Activated naive CD8-positive, alpha-beta T cell treated with anti-CD3 and anti-CD28 coated beads for 36 hours (primary cell): ENCODE measurements around the gene NR6A1. TPM values are rescaled to one million over a fixed set of nuclear protein-coding genes. Genes with fewer than 3 reads are reported as not detected.

Source experiments
- DNase-seq: peaks from one replicate; pipeline ENCODE4 v3.0.0; 2021
- H3K27ac Mint-ChIP-seq: one replicate; pipeline ENCODE4 v1.8.0; 2022; ENCODE audit warnings: mild to moderate bottlenecking, moderate library complexity, mixed read lengths
- H3K27me3 Mint-ChIP-seq: one replicate; pipeline ENCODE4 v1.8.0; 2022; ENCODE audit warnings: mild to moderate bottlenecking, mixed read lengths
- H3K36me3 Mint-ChIP-seq: one replicate; pipeline ENCODE4 v1.8.0; 2021; ENCODE audit warnings: mild to moderate bottlenecking, mixed read lengths
- H3K4me1 Mint-ChIP-seq: one replicate; pipeline ENCODE4 v1.8.0; 2021; ENCODE audit warnings: mixed read lengths
- H3K4me3 Mint-ChIP-seq: one replicate; pipeline ENCODE4 v1.8.0; 2022; ENCODE audit warnings: mild to moderate bottlenecking, moderate library complexity, mixed read lengths
- H3K9me3 Mint-ChIP-seq: one replicate; pipeline ENCODE4 v1.8.0; 2022; ENCODE audit warnings: mixed read lengths
- total RNA-seq, 2 experiments: library from RNA; stranded (reverse); gene quantifications; one replicate each; pipeline ENCODE4 v1.2.3, GENCODE V29; 2021

NR6A1 gene
- total RNA-seq, 2 experiments from 2014 or later = 1.2 to 1.3 TPM

- Mint-ChIP-seq H3K4me3 (no peak overlapping the region), H3K27me3 (peaks cover 97% of the 10 kb centered on the region), H3K27ac (no peak overlapping the region), H3K9me3 (no peaks in the 10 kb centered on the region), H3K4me1 (peaks cover 2% of the 10 kb centered on the region), H3K36me3 (no peaks in the 10 kb centered on the region)
- DNase-seq = no peak
Observed at GRCh38 chr9:124761710-124762109, 9.4 kb downstream of the NR6A1 start.

- peaks cover 2% of the 10 kb centered on the region for H3K4me1 Mint-ChIP-seq
- no peak overlapping the region for H3K27ac Mint-ChIP-seq
- no peaks in the 10 kb centered on the region for H3K36me3 Mint-ChIP-seq
- no peak for DNase-seq
- H3K4me3 Mint-ChIP-seq = no peak overlapping the region
- peaks cover 97% of the 10 kb centered on the region for H3K27me3 Mint-ChIP-seq
- H3K9me3 Mint-ChIP-seq = no peaks in the 10 kb centered on the region
Observed at GRCh38 chr9:124761196-124761595, 9.9 kb downstream of the NR6A1 start.

GRCh38 chr9:124760719-124761118 is 10.4 kb downstream of the NR6A1 start:
- no peak overlapping the region for H3K4me3 Mint-ChIP-seq
- no peaks in the 10 kb centered on the region for H3K9me3 Mint-ChIP-seq

GRCh38 chr9:124759327-124759726 is 11.8 kb downstream of the NR6A1 start:
- Mint-ChIP-seq H3K4me3 (no peak overlapping the region), H3K27ac (no peak overlapping the region), H3K4me1 (peaks cover 12% of the 10 kb centered on the region), H3K9me3 (no peaks in the 10 kb centered on the region), H3K36me3 (no peaks in the 10 kb centered on the region), H3K27me3 (peaks cover 95% of the 10 kb centered on the region)
- DNase-seq = no peak

More at GRCh38 chr9:124760719-124761118, 10.4 kb downstream of the NR6A1 start:
- Mint-ChIP-seq H3K27me3 (peaks cover 97% of the 10 kb centered on the region), H3K4me1 (peaks cover 2% of the 10 kb centered on the region), H3K36me3 (no peaks in the 10 kb centered on the region), H3K27ac (no peak overlapping the region)
- DNase-seq = no peak

GRCh38 chr9:124758691-124759090 is 12.4 kb downstream of the NR6A1 start:
- Mint-ChIP-seq H3K27ac (no peak overlapping the region), H3K4me1 (peaks cover 13% of the 10 kb centered on the region), H3K27me3 (peaks cover 93% of the 10 kb centered on the region), H3K36me3 (no peaks in the 10 kb centered on the region), H3K9me3 (no peaks in the 10 kb centered on the region), H3K4me3 (no peak overlapping the region)
- no peak for DNase-seq

GRCh38 chr9:124758061-124758460 is 13.1 kb downstream of the NR6A1 start:
- H3K36me3 Mint-ChIP-seq = no peaks in the 10 kb centered on the region

GRCh38 chr9:124757616-124758015 is 13.5 kb downstream of the NR6A1 start:
- H3K27me3 Mint-ChIP-seq = peaks cover 89% of the 10 kb centered on the region
- H3K36me3 Mint-ChIP-seq = no peaks in the 10 kb centered on the region
- no peak overlapping the region for H3K4me3 Mint-ChIP-seq
- no peaks in the 10 kb centered on the region for H3K9me3 Mint-ChIP-seq
- DNase-seq = no peak
- H3K4me1 Mint-ChIP-seq = peaks cover 13% of the 10 kb centered on the region
- no peak overlapping the region for H3K27ac Mint-ChIP-seq

More at GRCh38 chr9:124758061-124758460, 13.1 kb downstream of the NR6A1 start:
- H3K27me3 Mint-ChIP-seq = peaks cover 90% of the 10 kb centered on the region
- DNase-seq = no peak
- H3K4me1 Mint-ChIP-seq = peaks cover 13% of the 10 kb centered on the region
- H3K27ac Mint-ChIP-seq = no peak overlapping the region
- H3K9me3 Mint-ChIP-seq = no peaks in the 10 kb centered on the region
- no peak overlapping the region for H3K4me3 Mint-ChIP-seq

- no peak overlapping the region for H3K27ac Mint-ChIP-seq
- peaks cover 13% of the 10 kb centered on the region for H3K4me1 Mint-ChIP-seq
- peaks cover 82% of the 10 kb centered on the region for H3K27me3 Mint-ChIP-seq
- H3K36me3 Mint-ChIP-seq = no peaks in the 10 kb centered on the region
- no peaks in the 10 kb centered on the region for H3K9me3 Mint-ChIP-seq
- no peak overlapping the region for H3K4me3 Mint-ChIP-seq
- DNase-seq = no peak
Observed at GRCh38 chr9:124756011-124756410, 15.1 kb downstream of the NR6A1 start.

- Mint-ChIP-seq H3K4me3 (no peak overlapping the region), H3K4me1 (peaks cover 13% of the 10 kb centered on the region), H3K27me3 (peaks cover 81% of the 10 kb centered on the region), H3K9me3 (no peaks in the 10 kb centered on the region), H3K36me3 (no peaks in the 10 kb centered on the region), H3K27ac (no peak overlapping the region)
- no peak for DNase-seq
Observed at GRCh38 chr9:124755061-124755460, 16.1 kb downstream of the NR6A1 start.

- Mint-ChIP-seq H3K4me1 (peaks cover 13% of the 10 kb centered on the region), H3K27ac (no peak overlapping the region), H3K4me3 (no peak overlapping the region), H3K9me3 (no peaks in the 10 kb centered on the region), H3K36me3 (no peaks in the 10 kb centered on the region), H3K27me3 (peaks cover 75% of the 10 kb centered on the region)
- DNase-seq = no peak
Observed at GRCh38 chr9:124754289-124754688, 16.8 kb downstream of the NR6A1 start.

- H3K4me3 Mint-ChIP-seq = no peak overlapping the region
- no peak overlapping the region for H3K27ac Mint-ChIP-seq
- H3K27me3 Mint-ChIP-seq = peaks cover 66% of the 10 kb centered on the region
- H3K36me3 Mint-ChIP-seq = no peaks in the 10 kb centered on the region
- peaks cover 11% of the 10 kb centered on the region for H3K4me1 Mint-ChIP-seq
- DNase-seq = no peak
- H3K9me3 Mint-ChIP-seq = no peaks in the 10 kb centered on the region
Observed at GRCh38 chr9:124752967-124753366, 18.1 kb downstream of the NR6A1 start.

GRCh38 chr9:124749781-124750180 is 21.3 kb downstream of the NR6A1 start:
- no peak for DNase-seq
- Mint-ChIP-seq H3K36me3 (no peaks in the 10 kb centered on the region), H3K27me3 (peaks cover 58% of the 10 kb centered on the region), H3K27ac (no peak overlapping the region), H3K9me3 (no peaks in the 10 kb centered on the region), H3K4me3 (no peak overlapping the region), H3K4me1 (peaks cover 4% of the 10 kb centered on the region)

GRCh38 chr9:124749284-124749683 is 21.8 kb downstream of the NR6A1 start:
- peaks cover 57% of the 10 kb centered on the region for H3K27me3 Mint-ChIP-seq
- H3K4me1 Mint-ChIP-seq = peaks cover under 1% of the 10 kb centered on the region
- no peak overlapping the region for H3K27ac Mint-ChIP-seq
- H3K36me3 Mint-ChIP-seq = no peaks in the 10 kb centered on the region
- no peak for DNase-seq
- no peak overlapping the region for H3K4me3 Mint-ChIP-seq
- no peaks in the 10 kb centered on the region for H3K9me3 Mint-ChIP-seq

- Mint-ChIP-seq H3K4me3 (no peak overlapping the region), H3K9me3 (no peaks in the 10 kb centered on the region), H3K27me3 (peaks cover 53% of the 10 kb centered on the region), H3K36me3 (no peaks in the 10 kb centered on the region), H3K27ac (no peak overlapping the region), H3K4me1 (peaks cover 2% of the 10 kb centered on the region)
- no peak for DNase-seq
Observed at GRCh38 chr9:124747065-124747464, 24.0 kb downstream of the NR6A1 start.

GRCh38 chr9:124743686-124744348 is 27.3 kb downstream of the NR6A1 start:
- no peak overlapping the region for H3K27ac Mint-ChIP-seq
- DNase-seq = no peak
- no peak overlapping the region for H3K4me3 Mint-ChIP-seq
- H3K9me3 Mint-ChIP-seq = no peaks in the 10 kb centered on the region
- peaks cover 2% of the 10 kb centered on the region for H3K4me1 Mint-ChIP-seq
- peaks cover 35% of the 10 kb centered on the region for H3K27me3 Mint-ChIP-seq
- H3K36me3 Mint-ChIP-seq = no peaks in the 10 kb centered on the region

- no peaks in the 10 kb centered on the region for H3K36me3 Mint-ChIP-seq
- H3K27me3 Mint-ChIP-seq = peaks cover 34% of the 10 kb centered on the region
- H3K4me3 Mint-ChIP-seq = no peak overlapping the region
- H3K4me1 Mint-ChIP-seq = peaks cover 2% of the 10 kb centered on the region
- H3K9me3 Mint-ChIP-seq = no peaks in the 10 kb centered on the region
- DNase-seq = no peak
- no peak overlapping the region for H3K27ac Mint-ChIP-seq
Observed at GRCh38 chr9:124742940-124743339, 28.2 kb downstream of the NR6A1 start.
